A673 (cell line): ENCODE data around the gene EEF1A2. TPM values are rescaled to one million over a fixed set of nuclear protein-coding genes. Genes with fewer than 3 reads are reported as not detected.

Source experiments
- BruUV-seq: library from RNA; stranded (reverse); fragments of 400-500 nt; replicated peaks from 2 replicates; lab custom pipeline; 2021; lab: Mats Ljungman, UMichigan
- CTCF ChIA-PET: fragments of 300-600 bp; sonication (Branson Sonifier 250); formaldehyde crosslinking; loops from one replicate; lab custom pipeline; 2022; ENCODE audit warnings: antibody characterized with exemption; lab: Charles Lee
- POLR2A ChIA-PET: fragments of 300-600 bp; sonication (Branson Sonifier 250); formaldehyde crosslinking; loops from one replicate; lab custom pipeline; 2022; ENCODE audit warnings: antibody characterized with exemption; ENCODE audit not compliant: low non-redundant PET; lab: Charles Lee
- DNase-seq: peaks from one replicate; pipeline ENCODE4 v3.0.0-alpha.2; 2015; ENCODE audit warnings: low spot score
- H3K27ac ChIP-seq: fragments of 200-600 bp; sonication (generic); 2 replicates; pipeline ENCODE4 v1.5.1; 2016; ENCODE audit warnings: mixed run types, low read depth, mild to moderate bottlenecking, mixed read lengths, antibody characterized with exemption, low read length; ENCODE audit not compliant: poor library complexity, severe bottlenecking
- H3K27me3 ChIP-seq: fragments of 200-600 bp; sonication (generic); replicated peaks from 2 replicates; pipeline ENCODE4 v1.6.1; 2017; ENCODE audit warnings: mixed run types, low read depth, mild to moderate bottlenecking, mixed read lengths, antibody characterized with exemption, low read length; ENCODE audit not compliant: insufficient read depth, poor library complexity
- H3K36me3 ChIP-seq: fragments of 200-600 bp; sonication (generic); 2 replicates; pipeline ENCODE4 v1.6.1; 2016; ENCODE audit warnings: mixed run types, mild to moderate bottlenecking, mixed read lengths, antibody characterized with exemption, low read length; ENCODE audit not compliant: insufficient read depth, poor library complexity, severe bottlenecking
- H3K4me1 ChIP-seq: fragments of 200-600 bp; sonication (generic); 2 replicates; pipeline ENCODE4 v1.6.1; 2017; ENCODE audit warnings: mixed run types, mild to moderate bottlenecking, mixed read lengths, antibody characterized with exemption, low read length; ENCODE audit not compliant: insufficient read depth, poor library complexity, severe bottlenecking
- H3K4me3 ChIP-seq: fragments of 200-600 bp; sonication (generic); 2 replicates; pipeline ENCODE4 v1.5.1; 2016; ENCODE audit warnings: low read depth, mixed run types, mild to moderate bottlenecking, mixed read lengths, low read length; ENCODE audit not compliant: poor library complexity, severe bottlenecking
- H3K9me3 ChIP-seq: fragments of 200-600 bp; sonication (generic); 2 replicates; pipeline ENCODE4 v1.6.1; 2016; ENCODE audit warnings: mixed run types, low read depth, mild to moderate bottlenecking, mixed read lengths, antibody characterized with exemption, low read length; ENCODE audit not compliant: poor library complexity, severe bottlenecking
- CTCF ChIP-seq: fragments of 300-800, 200-600 bp; sonication (generic); conservative IDR thresholded peaks from 2 replicates; pipeline ENCODE4 v1.5.1; 2017; ENCODE audit warnings: low read depth, mild to moderate bottlenecking, antibody characterized with exemption, low read length, moderate library complexity, mixed read lengths
- EZH2 ChIP-seq: fragments of 200-600 bp; sonication (generic); IDR thresholded peaks from 2 replicates; pipeline ENCODE4 v1.6.1; 2017; ENCODE audit warnings: borderline replicate concordance, low read depth, mild to moderate bottlenecking, mixed read lengths, antibody characterized with exemption, low read length; ENCODE audit not compliant: poor library complexity, severe bottlenecking
- intact Hi-C: fragments of 100-400 bp; cut with micrococcal nuclease; formaldehyde crosslinking; loops from one replicate; pipeline ENCODE4 v1.10.0; 2022; ENCODE audit not compliant: unreplicated experiment
- total RNA-seq: library from RNA; stranded (reverse); gene quantifications from 2 replicates; pipeline ENCODE4 v1.2.3, GENCODE V29; 2021

The EEF1A2 gene
- total RNA-seq, 1 experiment from 2014 or later, result 7.5 TPM

- no TSS peak for BruUV-seq
- Histone ChIP-seq H3K36me3 (no peaks in the 10 kb centered on the region), H3K4me3 (no peak overlapping the region), H3K27me3 (peaks cover 48% of the 10 kb centered on the region), H3K4me1 (no peaks in the 10 kb centered on the region), H3K9me3 (no peaks in the 10 kb centered on the region), H3K27ac (no peak overlapping the region)
- TF ChIP-seq CTCF, result no peak
- peak; percentile 51 for TF ChIP-seq EZH2
- intact Hi-C loops, result no loop called here
- POLR2A ChIA-PET, result no interaction called here
- DNase-seq, result no peak
- CTCF ChIA-PET, result no interaction called here
Observed at GRCh38 chr20:63546956-63547724, 48.3 kb upstream of the EEF1A2 start.

GRCh38 chr20:63546256-63546955 is 47.5 kb upstream of the EEF1A2 start:
- TF ChIP-seq EZH2, result no peak
- TF ChIP-seq CTCF, result no peak
- no peaks in the 10 kb centered on the region for H3K9me3 ChIP-seq
- H3K36me3 ChIP-seq, result no peaks in the 10 kb centered on the region
- no peaks in the 10 kb centered on the region for H3K4me1 ChIP-seq
- no peak overlapping the region for H3K4me3 ChIP-seq
- BruUV-seq, result no TSS peak
- intact Hi-C loops, result no loop called here
- no peak overlapping the region for H3K27ac ChIP-seq
- ChIA-PET CTCF (no interaction called here), POLR2A (no interaction called here)
- no peak for DNase-seq
- H3K27me3 ChIP-seq, result peaks cover 48% of the 10 kb centered on the region

- Histone ChIP-seq H3K4me3 (no peak overlapping the region), H3K27me3 (peaks cover 48% of the 10 kb centered on the region), H3K27ac (no peak overlapping the region), H3K36me3 (no peaks in the 10 kb centered on the region), H3K9me3 (no peaks in the 10 kb centered on the region), H3K4me1 (no peaks in the 10 kb centered on the region)
- ChIA-PET POLR2A (no interaction called here), CTCF (no interaction called here)
- TF ChIP-seq EZH2 (no peak), CTCF (no peak)
- no peak for DNase-seq
- intact Hi-C loops, result no loop called here
- BruUV-seq, result no TSS peak
Observed at GRCh38 chr20:63545814-63546213, 46.9 kb upstream of the EEF1A2 start.
